ENCODE data around the gene SNCAIP.
"Not testable (repeated sequence)": the region's sequence is repeated elsewhere in the genome, so short reads cannot be mapped to it uniquely, and the experiment has no call there.

The SNCAIP gene

GRCh38 chr5:122462486-122462885 lies 150.4 kb downstream of the SNCAIP start:
- DNase-seq (ENCODE audit: low spot score) (no peak), FAIRE-seq (no peak)

- DNase-seq (ENCODE audit: low spot score): no peak
- FAIRE-seq: no peak
Observed at GRCh38 chr5:122463221-122463620, 151.2 kb downstream of the SNCAIP start.

- no peak for FAIRE-seq
- no peak for DNase-seq (ENCODE audit: low spot score)
Observed at GRCh38 chr5:122464191-122464590, 152.2 kb downstream of the SNCAIP start.

GRCh38 chr5:122465031-122465577 lies 153.1 kb downstream of the SNCAIP start:
- DNase-seq (ENCODE audit: low spot score) (no peak), FAIRE-seq (no peak)

DNA sequence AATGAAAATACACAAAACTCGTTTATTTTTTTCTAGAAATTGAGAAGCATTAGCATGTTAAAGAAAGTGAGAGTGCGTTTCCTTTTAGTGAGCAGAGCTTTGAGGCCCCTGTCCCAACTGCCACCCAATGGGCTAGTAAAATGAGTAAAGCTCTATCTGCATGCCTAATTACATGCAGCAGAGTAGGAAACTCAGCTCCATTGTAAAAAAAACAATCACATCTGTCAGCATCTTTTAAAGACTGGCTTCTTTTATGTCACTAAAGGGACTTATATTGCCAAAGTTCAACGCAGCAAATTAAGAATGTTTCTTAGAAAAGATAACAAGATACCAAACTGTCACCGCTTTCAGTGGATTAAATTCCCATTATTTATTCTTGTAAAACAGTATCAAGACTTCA lies 154.0 kb downstream of the SNCAIP start:
- no peak for DNase-seq (ENCODE audit: low spot score)
- FAIRE-seq: no peak

GRCh38 chr5:122468351-122469116 lies 156.5 kb downstream of the SNCAIP start:
- no peak for DNase-seq (ENCODE audit: low spot score)
- no peak for FAIRE-seq

DNA sequence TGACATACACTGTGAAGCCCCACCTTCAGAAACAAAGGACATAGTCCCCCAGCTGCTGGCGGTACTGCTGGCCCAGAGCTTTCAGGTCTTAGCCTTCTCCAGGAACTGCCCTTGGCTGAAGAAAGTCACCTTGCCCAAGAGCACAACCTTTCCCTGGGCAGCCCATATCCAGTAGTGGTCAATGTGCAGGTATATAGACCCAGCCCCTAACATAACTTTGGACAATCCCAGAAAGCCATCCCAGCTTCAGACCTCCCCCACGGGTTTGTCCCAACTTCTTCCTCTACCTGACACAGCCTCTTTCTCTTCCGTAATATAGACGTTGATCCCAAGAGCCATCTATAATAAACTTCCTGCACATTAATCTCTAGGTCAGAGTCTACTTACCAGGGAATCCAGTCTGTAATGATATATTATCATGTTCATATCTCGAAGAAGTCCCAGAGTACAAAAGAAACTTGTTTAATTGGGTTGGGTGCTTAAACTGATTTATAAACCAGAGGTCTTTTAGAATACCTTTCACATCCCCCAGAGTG lies 157.4 kb downstream of the SNCAIP start:
- no peak for FAIRE-seq
- no peak for DNase-seq (ENCODE audit: low spot score)

DNA sequence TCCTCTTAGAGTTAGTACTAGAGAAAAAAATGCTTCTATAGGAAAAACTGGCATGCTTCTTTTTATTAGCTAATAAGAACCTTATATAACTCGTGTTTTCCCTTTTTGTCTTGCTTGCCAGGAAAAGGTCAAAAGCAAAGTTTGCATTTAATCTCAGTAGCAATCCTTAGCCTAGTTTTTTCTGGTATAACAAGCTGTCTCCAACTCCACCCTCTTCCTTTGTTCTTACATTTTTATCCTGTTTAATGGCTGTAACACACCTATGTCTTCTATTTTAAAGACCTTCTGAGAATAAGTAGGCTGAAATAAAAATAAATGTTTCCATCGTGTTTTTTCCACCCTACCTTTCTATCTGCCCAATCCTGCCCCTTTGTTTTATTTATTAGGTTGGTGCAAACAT lies 158.3 kb downstream of the SNCAIP start:
- FAIRE-seq: no peak
- DNase-seq (ENCODE audit: low spot score): no peak

DNA sequence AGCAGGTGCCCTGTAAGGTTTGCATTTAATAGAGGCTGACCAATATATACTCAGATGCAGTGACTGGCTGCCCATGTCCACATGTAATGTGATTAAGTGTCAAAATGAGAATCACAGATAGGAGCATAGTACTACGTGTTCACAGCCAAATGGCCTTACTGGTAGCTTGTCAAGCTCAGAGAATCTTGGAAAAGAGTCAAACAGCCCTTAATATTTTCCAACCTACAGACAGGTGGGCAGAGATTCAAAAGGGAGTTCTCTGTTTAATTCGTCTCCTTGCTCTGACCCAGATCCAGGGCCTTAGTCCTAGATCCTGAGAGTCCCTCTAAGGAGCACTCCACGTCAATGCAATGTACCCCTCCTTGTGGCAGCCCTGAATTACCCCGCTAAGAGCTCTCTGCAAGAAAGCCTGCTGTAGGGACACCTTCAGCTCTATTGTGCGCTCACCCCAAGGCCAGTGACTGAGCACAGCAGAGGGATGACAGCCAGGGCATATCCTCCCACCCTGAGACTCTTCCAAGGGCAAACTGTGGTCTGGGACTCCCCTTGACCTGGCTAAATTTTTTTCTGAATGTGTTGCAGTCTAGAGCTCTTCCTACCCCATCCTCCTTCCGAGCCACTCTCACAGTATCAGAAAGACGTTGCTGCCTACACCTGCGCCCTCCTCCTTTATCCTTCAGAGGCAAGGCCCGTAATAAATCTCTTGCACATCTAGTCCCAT lies 159.2 kb downstream of the SNCAIP start:
- DNase-seq (ENCODE audit: low spot score) (no peak), FAIRE-seq (no peak)

DNA sequence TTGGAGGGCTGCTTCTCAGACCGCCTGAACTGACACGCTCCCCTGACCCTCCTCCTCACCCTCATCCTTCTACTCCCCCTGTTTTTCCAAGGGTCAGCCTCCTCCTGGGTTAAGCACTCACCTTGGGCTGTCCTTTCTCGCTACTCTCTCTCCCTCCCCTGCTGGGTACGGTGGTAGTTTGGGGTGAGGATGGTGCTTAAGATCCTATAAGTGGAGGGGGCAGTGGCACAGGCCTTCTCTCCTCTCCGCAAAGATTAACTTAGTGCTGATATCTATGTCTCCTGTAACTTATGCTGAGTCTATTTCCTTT lies 159.7 kb downstream of the SNCAIP start:
- DNase-seq (ENCODE audit: low spot score) (no peak), FAIRE-seq (no peak)

- DNase-seq (ENCODE audit: low spot score): no peak
- no peak for FAIRE-seq
Observed at GRCh38 chr5:122473138-122473843, 161.3 kb downstream of the SNCAIP start.

GRCh38 chr5:122473941-122474340 lies 161.9 kb downstream of the SNCAIP start:
- FAIRE-seq (no peak), DNase-seq (ENCODE audit: low spot score) (no peak)

DNA sequence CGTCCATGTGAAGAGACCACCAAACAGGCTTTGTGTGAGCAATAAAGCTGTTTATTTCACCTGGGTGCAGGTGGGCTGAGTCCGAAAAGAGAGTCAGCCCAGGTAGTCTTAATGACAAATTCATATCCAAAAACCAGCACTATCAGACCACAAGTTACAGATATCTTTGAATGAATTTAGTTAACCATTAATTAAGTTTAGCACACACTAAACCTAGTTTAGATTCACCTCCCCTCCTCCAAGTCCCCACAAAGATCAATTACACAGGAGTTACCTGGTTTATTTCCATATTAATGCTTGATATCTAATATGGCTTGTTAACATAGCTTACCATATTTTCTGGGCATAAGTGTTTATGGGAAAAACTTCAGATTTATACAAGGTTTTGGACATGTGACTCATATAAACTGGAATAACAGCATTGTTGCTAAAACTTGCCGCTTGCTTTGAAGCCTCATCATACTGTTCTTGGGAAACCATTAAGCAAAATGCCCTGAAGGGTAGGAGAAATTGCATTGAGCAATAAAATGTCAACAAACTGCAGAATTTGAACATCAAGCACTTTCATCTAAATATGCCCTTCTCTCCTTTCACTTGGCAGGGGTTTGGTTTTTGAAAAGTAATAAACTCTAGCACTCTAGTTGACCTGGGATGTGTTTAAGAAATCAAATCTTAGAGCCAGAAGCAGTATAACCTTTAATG lies 166.9 kb downstream of the SNCAIP start:
- FAIRE-seq (no peak), DNase-seq (ENCODE audit: low spot score) (no peak)

DNA sequence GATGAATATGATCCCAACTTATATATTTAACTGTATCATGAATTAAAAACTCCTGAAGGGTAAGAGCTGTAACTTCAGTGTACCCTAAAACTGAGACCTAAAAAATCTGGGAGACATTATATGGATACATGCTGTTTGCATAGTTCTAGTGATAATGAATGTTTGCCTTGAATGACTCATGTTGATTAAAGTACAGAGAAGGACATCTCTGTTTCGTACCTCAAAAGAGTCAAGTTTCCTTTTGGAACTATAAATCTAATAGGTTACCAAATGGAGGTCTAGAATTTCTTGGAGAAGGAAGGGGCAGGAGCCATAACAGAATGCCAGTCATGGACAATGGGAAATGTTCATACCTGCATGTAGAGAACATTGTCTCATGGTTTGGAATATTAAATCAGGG lies 168.1 kb downstream of the SNCAIP start:
- no peak for FAIRE-seq
- no peak for DNase-seq (ENCODE audit: low spot score)

- DNase-seq (ENCODE audit: low spot score) (no peak), FAIRE-seq (no peak)
Observed at GRCh38 chr5:122484103-122484502, 172.1 kb downstream of the SNCAIP start.

DNA sequence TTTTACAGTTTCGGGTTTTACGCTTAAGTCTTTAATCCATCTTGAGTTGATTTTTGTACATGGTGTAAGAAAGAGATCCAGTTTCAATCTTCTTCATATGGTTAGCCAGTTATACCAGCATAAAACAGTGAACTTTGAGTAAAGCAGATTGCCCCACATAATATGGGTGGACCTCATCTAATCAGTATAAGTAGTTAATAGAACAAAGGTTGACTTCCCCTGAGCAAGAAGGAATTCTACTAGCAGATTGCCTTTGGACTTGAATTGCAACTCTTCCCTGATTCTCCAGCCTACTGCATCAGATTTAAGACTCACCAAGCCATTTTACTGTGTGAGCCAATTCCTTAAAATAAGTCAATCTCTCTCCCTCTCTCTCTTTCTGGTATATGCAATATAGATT lies 173.2 kb downstream of the SNCAIP start:
- DNase-seq (ENCODE audit: low spot score) (no peak), FAIRE-seq (no peak)

GRCh38 chr5:122486616-122487015 lies 174.6 kb downstream of the SNCAIP start:
- DNase-seq (ENCODE audit: low spot score); FAIRE-seq: not testable (repeated sequence)

DNA sequence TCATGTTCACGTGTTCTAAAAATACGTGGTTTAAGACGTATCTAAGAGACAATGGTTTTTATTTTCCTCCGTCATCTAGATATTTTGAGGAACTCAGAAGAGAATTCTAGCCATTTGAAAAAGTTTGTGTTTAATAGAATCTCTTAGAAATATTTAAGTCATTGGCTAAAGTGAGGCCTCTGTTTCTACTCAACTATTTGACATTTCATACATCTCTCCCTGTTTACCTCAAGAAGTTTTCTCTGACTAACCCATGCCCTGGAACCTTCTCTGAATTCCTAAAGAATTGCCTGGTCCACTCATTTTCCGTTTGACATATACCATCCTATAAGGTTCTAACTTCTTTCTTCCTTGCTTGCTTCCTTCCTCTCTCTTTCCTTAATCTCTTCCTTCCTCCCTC lies 178.7 kb downstream of the SNCAIP start:
- no peak for DNase-seq (ENCODE audit: low spot score)
- no peak for FAIRE-seq

GRCh38 chr5:122492675-122493074 lies 180.6 kb downstream of the SNCAIP start:
- FAIRE-seq (no peak), DNase-seq (ENCODE audit: low spot score) (no peak)

- FAIRE-seq (no peak), DNase-seq (ENCODE audit: low spot score) (no peak)
Observed at GRCh38 chr5:122493091-122494021, 181.3 kb downstream of the SNCAIP start.
